ENCODE measurements around the gene ABLIM2. TPM values are rescaled to one million over a fixed set of nuclear protein-coding genes. Genes with fewer than 3 reads are reported as not detected.

Gene ABLIM2
- total and polyA plus RNA-seq, 2 of the 13 experiments (the other 11 are each of a cell fraction or from before 2014, with no cell fraction given), result 0.20 to 0.37 TPM

- TF ChIP-seq ZMYM4 (CRISPR knock-in tag; IDR thresholded peaks at IDR 0.05), result peak; percentile 62; the same call in 1 of the 2 replicates
- TF ChIP-seq ZNF136 (CRISPR knock-in tag; IDR thresholded peaks at IDR 0.05; ENCODE audit: low read depth), result 0 out of 2 replicates have a peak, but pooled peaks have one; percentile 61
- peak; percentile 82; the same call in 1 of the 2 replicates for TF ChIP-seq ARNTL (CRISPR knock-in tag; IDR thresholded peaks at IDR 0.05)
- no peak for TF ChIP-seq MLXIP (CRISPR knock-in tag; IDR thresholded peaks at IDR 0.05; ENCODE audit: borderline replicate concordance)
- TF ChIP-seq DZIP1 (CRISPR knock-in tag; IDR thresholded peaks at IDR 0.05), result no peak
- TF ChIP-seq MYNN (CRISPR knock-in tag; IDR thresholded peaks at IDR 0.05; ENCODE audit: low read depth), result no peak; the same call in 1 of the 2 replicates
- TF ChIP-seq ZNF879 (CRISPR knock-in tag; IDR thresholded peaks at IDR 0.05), result no peak
- no peak for TF ChIP-seq RERE (CRISPR knock-in tag; IDR thresholded peaks at IDR 0.05; ENCODE audit: low read depth)
- TF ChIP-seq ZNF674 (CRISPR knock-in tag; IDR thresholded peaks at IDR 0.05; ENCODE audit: low read depth), result no peak
- TF ChIP-seq ZNF781 (CRISPR knock-in tag; IDR thresholded peaks at IDR 0.05; ENCODE audit: borderline replicate concordance, not compliant biosample characterization), result no peak
- TF ChIP-seq GPN1 (CRISPR knock-in tag; IDR thresholded peaks at IDR 0.05; ENCODE audit: borderline replicate concordance), result no peak
- no peak for TF ChIP-seq MEIS2 (CRISPR knock-in tag; IDR thresholded peaks at IDR 0.05)
- no peak for TF ChIP-seq MBNL3 (CRISPR knock-in tag; conservative IDR thresholded peaks at IDR 0.05)
- TF ChIP-seq ZBTB7A (CRISPR knock-in tag; IDR thresholded peaks at IDR 0.05), result peak; percentile 35; the same call in 1 of the 2 replicates
- no peak for TF ChIP-seq PHF20 (CRISPR knock-in tag; IDR thresholded peaks at IDR 0.05)
- no peak for TF ChIP-seq E2F5 (CRISPR knock-in tag; conservative IDR thresholded peaks at IDR 0.05)
- TF ChIP-seq ZNF607 (CRISPR knock-in tag; IDR thresholded peaks at IDR 0.05; ENCODE audit: borderline replicate concordance), result peak; percentile 33; the same call in 1 of the 2 replicates
- TF ChIP-seq POLR2A (IDR thresholded peaks at IDR 0.05; ENCODE audit: insufficient read depth in 1 of 2, low read depth in 2 of 2, low read length in 2 of 2), result no peak
Measured at GRCh38 chr4:8050555-8051206, 107.9 kb downstream of the ABLIM2 start (continued).

All from HepG2 (cell line).